ENCODE measurements around the gene GPRIN1.

DNA sequence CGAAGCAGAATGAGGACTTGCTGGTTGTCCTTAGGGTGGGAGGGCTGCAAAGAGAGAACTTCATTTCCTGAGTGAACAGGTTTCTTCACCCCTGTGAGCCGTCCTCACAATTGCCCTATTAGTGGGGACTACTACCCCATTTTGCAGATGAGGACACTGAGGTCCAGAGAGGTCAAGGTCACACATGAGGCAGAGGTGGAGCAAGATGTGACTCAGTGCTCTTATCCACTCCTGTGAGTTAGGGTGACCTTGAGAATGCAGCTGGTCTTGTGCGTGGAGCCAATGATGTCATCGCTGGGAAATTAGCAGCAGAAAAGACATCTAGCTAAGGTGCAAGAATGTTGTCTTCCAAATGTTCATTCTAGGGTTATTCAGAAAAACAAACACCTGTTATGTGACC lies 26.9 kb downstream of the GPRIN1 start:
- TF ChIP-seq EP300 (IDR thresholded peaks at IDR 0.05; ENCODE audit: low read depth) = no peak
- TF ChIP-seq, protein P1, sequence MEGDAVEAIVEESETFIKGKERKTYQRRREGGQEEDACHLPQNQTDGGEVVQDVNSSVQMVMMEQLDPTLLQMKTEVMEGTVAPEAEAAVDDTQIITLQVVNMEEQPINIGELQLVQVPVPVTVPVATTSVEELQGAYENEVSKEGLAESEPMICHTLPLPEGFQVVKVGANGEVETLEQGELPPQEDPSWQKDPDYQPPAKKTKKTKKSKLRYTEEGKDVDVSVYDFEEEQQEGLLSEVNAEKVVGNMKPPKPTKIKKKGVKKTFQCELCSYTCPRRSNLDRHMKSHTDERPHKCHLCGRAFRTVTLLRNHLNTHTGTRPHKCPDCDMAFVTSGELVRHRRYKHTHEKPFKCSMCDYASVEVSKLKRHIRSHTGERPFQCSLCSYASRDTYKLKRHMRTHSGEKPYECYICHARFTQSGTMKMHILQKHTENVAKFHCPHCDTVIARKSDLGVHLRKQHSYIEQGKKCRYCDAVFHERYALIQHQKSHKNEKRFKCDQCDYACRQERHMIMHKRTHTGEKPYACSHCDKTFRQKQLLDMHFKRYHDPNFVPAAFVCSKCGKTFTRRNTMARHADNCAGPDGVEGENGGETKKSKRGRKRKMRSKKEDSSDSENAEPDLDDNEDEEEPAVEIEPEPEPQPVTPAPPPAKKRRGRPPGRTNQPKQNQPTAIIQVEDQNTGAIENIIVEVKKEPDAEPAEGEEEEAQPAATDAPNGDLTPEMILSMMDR (IDR thresholded peaks at IDR 0.05) = no peak

All from transverse colon (tissue), 3 donors.